Erythroblast (primary cell): ENCODE data around the gene TMEM141.

Source experiments
- DNase-seq, 2 experiments: peaks; one replicate each; lab custom pipeline; 2025; lab: John Stamatoyannopoulos, UW
- GATA1 ChIP-seq: IDR thresholded peaks from 2 replicates; pipeline ENCODE4 v1.6.1; 2011; ENCODE audit warnings: low read depth, mild to moderate bottlenecking, control low read depth, low read length, moderate library complexity
- POLR2A ChIP-seq: IDR thresholded peaks from 2 replicates; pipeline ENCODE4 v1.6.1; 2011; ENCODE audit warnings: mild to moderate bottlenecking, low read length

TMEM141 gene

GRCh38 chr9:136750526-136750925 is 40.6 kb upstream of the TMEM141 start:
- TF ChIP-seq GATA1 (no peak), POLR2A (no peak)
- DNase-seq, result no peak

GRCh38 chr9:136751244-136751643 is 39.9 kb upstream of the TMEM141 start:
- DNase-seq, result no peak
- TF ChIP-seq GATA1, result no peak
- no peak for TF ChIP-seq POLR2A

- TF ChIP-seq POLR2A (no peak), GATA1 (no peak)
- DNase-seq, result no peak
Observed at GRCh38 chr9:136751814-136752213, 39.3 kb upstream of the TMEM141 start.

- TF ChIP-seq GATA1 (no peak), POLR2A (no peak)
- no peak for DNase-seq
Observed at GRCh38 chr9:136753371-136754058, 37.6 kb upstream of the TMEM141 start.

GRCh38 chr9:136754059-136754572 is 37.0 kb upstream of the TMEM141 start:
- TF ChIP-seq POLR2A, result no peak
- no peak for TF ChIP-seq GATA1
- DNase-seq, result no peak

GRCh38 chr9:136754626-136755301 is 36.4 kb upstream of the TMEM141 start:
- TF ChIP-seq POLR2A (no peak), GATA1 (no peak)
- DNase-seq, result no peak

- DNase-seq, result peak in 1 of 2 experiments; percentile 34
Observed at GRCh38 chr9:136755302-136756133, 35.6 kb upstream of the TMEM141 start.

GRCh38 chr9:136756134-136756438 is 35.1 kb upstream of the TMEM141 start:
- TF ChIP-seq POLR2A (no peak), GATA1 (no peak)

GRCh38 chr9:136756836-136757235 is 34.3 kb upstream of the TMEM141 start:
- DNase-seq, result no peak
- TF ChIP-seq GATA1 (no peak), POLR2A (no peak)

More at GRCh38 chr9:136756134-136756438, 35.1 kb upstream of the TMEM141 start:
- peak; percentile 23 to 51 for DNase-seq

GRCh38 chr9:136757328-136757727 is 33.8 kb upstream of the TMEM141 start:
- no peak for TF ChIP-seq POLR2A
- no peak for TF ChIP-seq GATA1
- no peak for DNase-seq

- no peak for DNase-seq
- TF ChIP-seq POLR2A, result no peak
- TF ChIP-seq GATA1, result no peak
Observed at GRCh38 chr9:136757751-136758140, 33.4 kb upstream of the TMEM141 start.

- no peak for TF ChIP-seq GATA1
- TF ChIP-seq POLR2A, result no peak
- no peak for DNase-seq
Observed at GRCh38 chr9:136759001-136759400, 32.1 kb upstream of the TMEM141 start.

GRCh38 chr9:136759436-136760325 is 31.5 kb upstream of the TMEM141 start:
- DNase-seq, result no peak
- TF ChIP-seq POLR2A (no peak), GATA1 (no peak)

- DNase-seq, result no peak
- no peak for TF ChIP-seq GATA1
- TF ChIP-seq POLR2A, result no peak
Observed at GRCh38 chr9:136760424-136760823, 30.7 kb upstream of the TMEM141 start.

- peak; percentile 54 to 59 for DNase-seq
Observed at GRCh38 chr9:136760834-136761544, 30.2 kb upstream of the TMEM141 start.
